Measurements from ENCODE around the gene CDH15. TPM values are rescaled to one million over a fixed set of nuclear protein-coding genes. Genes with fewer than 3 reads are reported as not detected.

The CDH15 gene
- total and polyA plus RNA-seq, 2 of the 13 experiments (the other 11 are each of a cell fraction or from before 2014, with no cell fraction given), result 0.74 to 2.2 TPM

Other genes starting within 250 kb of the CDH15 start
- gene CBFA2T3, start 194.5 kb upstream of the CDH15 start, total RNA-seq (2016; rRNA removed; fragmentation: Illumina TruSeq; extraction: Trizol), result not detected in 2 replicates
- 0.05 and 0.09 TPM in 2 replicates for gene CBFA2T3, start 194.5 kb upstream of the CDH15 start, polyA plus RNA-seq (2011; rRNA removed)
- 23.5 and 30.6 TPM in 2 replicates for gene ACSF3, start 77.9 kb upstream of the CDH15 start, total RNA-seq (2016; rRNA removed; fragmentation: Illumina TruSeq; extraction: Trizol)
- gene ACSF3, start 77.9 kb upstream of the CDH15 start, polyA plus RNA-seq (2011; rRNA removed), result 14.9 and 16.5 TPM in 2 replicates
- 20.6 and 83.3 TPM in 2 replicates for gene SLC22A31, start 28.8 kb downstream of the CDH15 start, total RNA-seq (2016; rRNA removed; fragmentation: Illumina TruSeq; extraction: Trizol)
- 67.3 and 98.2 TPM in 2 replicates for gene SLC22A31, start 28.8 kb downstream of the CDH15 start, polyA plus RNA-seq (2011; rRNA removed)
- gene ZNF778, start 46.0 kb downstream of the CDH15 start, total RNA-seq (2016; rRNA removed; fragmentation: Illumina TruSeq; extraction: Trizol), result 7.2 and 9.3 TPM in 2 replicates
- gene ZNF778, start 46.0 kb downstream of the CDH15 start, polyA plus RNA-seq (2011; rRNA removed), result 3.8 and 6.1 TPM in 2 replicates